Fibroblast of gingiva (primary cell): ENCODE measurements around the gene SLC44A4.
"Not testable (repeated sequence)": the region's sequence is repeated elsewhere in the genome, so short reads cannot be mapped to it uniquely, and the experiment has no call there.

Experiments used
- DNase-seq: peaks from one replicate; pipeline ENCODE4 v3.0.0-alpha.2; 2011; ENCODE audit warnings: low read depth

The SLC44A4 gene

DNA sequence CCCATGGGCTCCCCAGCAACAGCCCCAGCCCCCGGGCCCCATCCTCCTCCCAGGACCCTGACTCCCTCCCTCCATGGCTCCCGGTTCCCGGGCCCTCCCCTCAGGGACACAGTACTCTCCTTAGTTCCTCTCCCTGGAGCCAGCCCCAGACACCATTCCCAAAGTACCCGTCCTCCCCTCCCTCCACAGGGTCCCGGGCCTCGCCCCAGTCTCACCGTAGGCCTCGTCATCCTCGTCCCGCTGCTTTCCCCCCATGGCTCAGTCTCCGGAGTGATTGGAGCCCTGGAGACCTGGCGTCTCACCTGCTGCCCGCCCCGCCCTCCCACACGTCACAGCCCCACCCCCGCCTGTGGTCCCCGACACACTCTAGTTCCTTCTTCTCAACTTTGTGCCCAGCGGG is at the start of gene SLC44A4:
SLC44A4 (minus strand) TSS at position 272 of the 400 bp plus-strand sequence; CDS start at position 255, 17 bp downstream.
- DNase-seq = no peak

DNA sequence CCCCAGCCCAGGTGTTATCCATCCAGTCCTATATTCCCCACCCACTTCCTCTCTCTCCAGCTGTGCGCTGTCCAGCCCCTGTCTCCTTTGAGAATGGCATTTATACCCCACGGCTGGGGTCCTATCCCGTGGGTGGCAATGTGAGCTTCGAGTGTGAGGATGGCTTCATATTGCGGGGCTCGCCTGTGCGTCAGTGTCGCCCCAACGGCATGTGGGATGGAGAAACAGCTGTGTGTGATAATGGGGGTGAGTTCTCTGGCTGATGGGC is 49.8 kb upstream of the SLC44A4 start:
- DNase-seq = no peak

DNA sequence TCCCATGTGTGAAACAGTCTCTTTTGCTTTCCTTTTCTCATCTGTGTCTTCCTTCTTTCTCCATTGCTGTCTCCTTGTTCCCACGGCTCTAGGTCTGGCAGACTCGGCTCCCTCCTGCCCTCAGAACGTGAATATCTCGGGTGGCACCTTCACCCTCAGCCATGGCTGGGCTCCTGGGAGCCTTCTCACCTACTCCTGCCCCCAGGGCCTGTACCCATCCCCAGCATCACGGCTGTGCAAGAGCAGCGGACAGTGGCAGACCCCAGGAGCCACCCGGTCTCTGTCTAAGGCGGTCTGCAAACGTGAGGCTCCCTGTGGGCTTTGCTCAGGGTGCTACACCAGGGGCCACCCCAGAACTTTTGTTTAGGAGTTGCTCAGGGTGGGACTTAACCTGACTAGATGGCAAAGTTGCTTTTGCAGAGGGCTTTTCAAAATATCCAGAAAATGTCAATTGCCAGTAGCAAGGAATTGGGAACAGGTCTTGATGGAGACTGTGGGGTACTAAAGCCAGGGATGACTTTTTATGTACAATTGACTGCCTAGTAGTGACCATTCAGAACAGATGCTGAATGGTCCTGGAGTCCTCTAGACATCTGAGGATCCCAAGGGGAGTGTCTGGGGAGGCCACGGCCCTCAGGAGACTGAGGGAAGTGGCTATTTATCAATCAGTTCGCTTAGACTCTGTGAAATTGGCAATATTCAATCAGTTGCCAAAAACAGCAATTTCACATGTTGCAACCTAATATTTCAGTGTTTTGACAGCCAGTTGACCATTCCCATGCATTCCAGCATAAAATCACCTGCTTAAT is 49.3 kb upstream of the SLC44A4 start:
- no peak for DNase-seq

DNA sequence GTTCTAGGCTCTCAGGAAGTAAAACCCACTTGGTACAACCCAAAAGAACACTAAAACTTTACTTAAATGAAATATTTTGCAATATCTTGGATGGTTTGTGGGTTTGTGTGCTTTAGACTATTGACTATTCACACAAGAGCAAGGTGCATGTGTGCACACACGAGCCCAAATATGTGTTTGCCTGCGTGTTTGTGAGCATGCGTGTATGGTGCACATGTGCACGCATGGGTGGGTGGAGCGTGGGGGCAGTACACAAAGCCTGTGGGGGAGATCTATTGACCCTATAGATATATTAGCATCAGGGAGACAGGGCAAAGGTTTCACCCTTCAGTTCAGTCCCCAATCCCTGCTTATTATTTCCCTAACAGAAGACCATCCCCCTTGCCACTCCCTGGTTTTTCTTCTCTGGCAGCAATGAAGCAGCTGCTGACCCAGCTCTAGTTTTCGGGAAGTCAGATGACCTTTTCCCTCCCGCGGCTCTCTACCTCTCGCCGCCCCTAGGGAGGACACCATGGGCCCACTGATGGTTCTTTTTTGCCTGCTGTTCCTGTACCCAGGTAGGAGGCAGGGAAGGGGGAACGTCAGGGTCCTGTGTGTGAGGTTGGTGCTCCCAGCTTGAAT is 48.6 kb upstream of the SLC44A4 start, which contains the start of gene C2:
C2 (plus strand) TSS at position 476 of the 621 bp plus-strand sequence; CDS start at position 512, 36 bp downstream.
- DNase-seq = no peak

DNA sequence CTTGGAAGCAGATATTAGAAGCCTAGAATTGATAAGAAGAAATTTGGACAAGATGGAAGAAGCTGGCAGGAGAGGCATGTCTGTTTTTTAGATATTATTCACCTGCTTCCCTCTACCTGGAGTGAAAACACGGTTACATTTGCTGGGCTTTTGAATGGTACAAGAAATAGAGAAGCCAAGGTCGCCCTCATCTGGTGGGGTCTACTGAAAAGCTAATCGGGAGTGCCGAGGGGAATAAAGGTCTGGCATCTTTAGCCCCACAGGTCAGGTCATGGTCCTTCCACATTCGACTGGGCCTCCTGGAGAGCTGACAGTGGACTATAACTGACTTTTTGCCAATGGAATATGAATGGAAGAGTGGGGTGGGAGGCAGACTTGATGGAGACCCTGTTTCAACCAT is 44.1 kb upstream of the SLC44A4 start:
- DNase-seq = no peak

DNA sequence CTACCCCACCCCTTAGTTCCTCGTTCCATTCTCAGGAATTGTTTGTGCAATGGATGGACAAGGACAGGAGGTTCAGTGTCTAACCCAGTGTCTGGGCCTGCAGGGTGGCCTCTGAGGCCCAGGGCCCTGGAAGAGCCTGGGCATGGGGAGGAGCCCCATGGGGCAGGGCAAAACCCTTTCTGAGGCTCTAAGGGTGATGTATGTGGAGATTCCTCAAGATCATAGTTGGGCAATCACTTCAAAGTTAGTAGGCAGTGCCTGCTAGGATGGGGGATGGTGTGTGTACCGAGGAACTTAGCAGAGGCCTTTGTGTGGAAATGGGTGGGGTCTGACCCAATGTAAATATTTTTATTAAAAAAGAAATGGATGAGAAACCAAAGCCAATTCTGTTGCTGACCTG is 42.0 kb upstream of the SLC44A4 start:
- DNase-seq = peak; percentile 34

DNA sequence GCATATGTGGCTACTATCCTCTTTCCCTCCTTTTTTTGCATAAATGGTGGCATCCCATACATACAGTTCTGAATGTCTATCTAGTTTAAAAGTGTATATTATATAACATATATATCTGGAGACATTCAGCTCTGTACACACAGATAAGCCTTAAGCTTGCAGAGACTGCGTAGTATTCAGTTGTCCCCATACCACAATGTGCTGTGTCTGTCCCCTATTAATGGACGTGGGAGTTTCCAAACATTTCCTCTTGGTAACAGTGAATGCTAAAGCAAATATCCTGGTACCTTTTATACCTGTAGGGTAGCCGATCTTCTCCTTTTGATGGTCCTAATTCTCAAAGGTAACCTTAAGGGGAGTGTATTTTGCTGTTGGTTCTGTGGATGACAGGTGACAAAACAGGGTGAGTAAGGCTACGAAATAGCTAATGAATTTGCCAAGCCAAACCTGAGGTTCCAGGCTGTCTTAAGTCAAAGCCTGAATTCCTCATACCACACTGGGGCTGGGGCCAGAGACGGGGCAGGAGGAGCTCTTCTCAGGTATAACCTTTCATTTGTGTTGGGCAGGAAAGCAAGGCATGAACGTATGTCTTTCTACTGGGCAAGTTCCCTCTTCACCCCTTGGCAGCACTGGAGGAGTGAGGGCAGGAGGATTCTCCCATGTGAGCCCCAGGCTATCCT is 41.0 kb upstream of the SLC44A4 start:
- DNase-seq = no peak

DNA sequence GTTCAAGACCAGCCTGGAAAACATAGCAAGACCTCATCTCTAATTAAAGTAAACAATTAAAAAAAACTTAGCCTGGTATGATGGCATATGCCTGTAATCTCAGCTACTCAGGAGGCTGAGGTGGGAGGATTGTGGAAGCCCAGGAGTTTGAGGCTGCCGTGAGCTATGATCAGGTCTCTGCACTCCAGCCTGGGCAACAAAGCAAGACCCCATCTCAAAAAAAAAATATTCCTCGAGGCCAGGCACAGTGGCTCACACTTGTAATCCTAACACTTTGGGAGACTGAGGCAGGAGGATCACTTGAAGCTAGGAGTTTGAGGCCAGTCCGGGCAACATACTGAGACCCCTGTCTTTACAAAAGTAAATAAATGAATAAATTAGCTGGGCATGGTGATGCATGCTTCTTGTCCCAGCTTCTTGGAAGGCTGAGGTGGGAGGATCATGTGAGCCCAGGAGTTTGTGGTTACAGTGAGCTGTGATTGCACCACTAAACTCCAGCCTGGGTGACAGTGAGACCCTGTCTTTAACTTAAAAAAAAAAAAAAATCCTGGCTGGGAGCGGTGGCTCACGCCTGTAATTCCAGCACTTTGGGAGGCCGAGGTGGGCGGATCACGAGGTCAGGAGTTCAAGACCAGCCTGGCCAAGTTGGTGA is 39.4 kb upstream of the SLC44A4 start:
- no peak for DNase-seq

DNA sequence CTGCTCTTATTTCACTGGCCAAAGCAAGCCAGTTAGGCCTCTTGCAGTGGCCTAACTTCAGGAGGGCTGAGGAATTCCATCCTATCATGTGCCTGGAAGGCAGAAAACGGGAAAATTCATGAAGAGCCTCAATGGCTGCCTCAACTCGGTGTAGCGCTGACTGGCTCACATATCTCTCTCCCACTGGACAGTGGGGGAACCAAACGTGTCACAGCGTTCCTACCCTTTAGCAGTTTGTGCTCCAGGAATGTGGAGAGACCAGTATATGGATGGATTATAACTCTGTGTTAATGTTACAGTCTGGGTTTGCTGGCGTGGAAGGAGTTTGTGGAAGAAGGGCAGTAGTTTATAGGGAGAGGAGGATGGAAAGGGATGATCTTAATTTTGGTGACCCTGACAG is 37.0 kb upstream of the SLC44A4 start:
- no peak for DNase-seq

DNA sequence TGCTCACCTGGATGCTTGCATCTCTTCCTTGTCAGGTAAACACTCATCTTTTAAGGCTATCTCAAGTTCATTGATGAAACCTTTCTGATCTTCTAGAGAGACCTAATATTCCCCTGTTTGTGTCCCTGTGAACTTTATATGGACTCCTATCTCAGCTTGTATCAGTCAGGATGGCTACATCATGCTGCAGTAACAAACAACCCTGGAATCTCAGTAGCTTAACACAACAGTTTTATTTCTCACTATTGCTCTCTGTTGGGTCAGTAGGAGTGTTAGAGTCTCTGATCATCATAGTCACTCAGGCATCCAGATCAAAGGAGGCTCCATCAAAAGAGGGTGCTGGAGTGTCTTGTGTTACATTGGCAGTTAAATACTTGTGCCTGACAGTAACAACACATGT is 36.6 kb upstream of the SLC44A4 start:
- no peak for DNase-seq

DNA sequence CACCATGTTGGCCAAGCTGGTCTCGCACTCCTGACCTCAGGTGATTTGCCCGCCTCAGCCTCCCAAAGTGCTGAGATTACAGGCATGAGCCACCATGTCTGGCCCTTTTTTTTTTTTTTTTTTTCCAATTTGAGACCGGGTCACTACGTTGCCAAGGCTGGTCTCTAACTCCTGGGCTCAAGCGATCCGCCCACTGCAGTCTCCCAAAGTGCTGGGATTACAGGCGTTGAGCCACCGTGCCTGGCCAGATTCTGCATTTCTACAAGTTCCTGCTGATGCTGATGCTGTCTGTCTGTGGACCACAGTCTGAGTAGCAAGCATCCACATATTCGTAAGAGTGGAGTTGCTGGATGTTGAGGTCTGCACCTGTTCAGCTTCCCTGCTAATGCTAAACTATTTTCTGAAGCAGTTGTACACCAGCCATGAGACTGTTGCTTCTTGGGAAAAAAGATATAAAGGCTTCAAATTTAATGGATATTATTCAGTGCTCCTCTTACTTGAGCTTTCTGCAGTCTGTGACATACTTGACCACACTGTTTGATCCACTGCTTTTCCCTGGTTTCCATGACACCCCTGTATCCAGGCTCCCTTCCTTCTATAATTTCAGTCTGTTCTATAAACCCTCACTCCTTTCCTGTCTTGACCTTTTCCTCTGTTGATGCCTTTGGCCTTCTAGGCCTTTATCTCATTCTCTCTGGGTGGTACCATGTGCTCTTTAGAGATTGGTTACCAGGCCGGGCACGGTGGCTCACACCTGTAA is 33.2 kb upstream of the SLC44A4 start:
- no peak for DNase-seq

DNA sequence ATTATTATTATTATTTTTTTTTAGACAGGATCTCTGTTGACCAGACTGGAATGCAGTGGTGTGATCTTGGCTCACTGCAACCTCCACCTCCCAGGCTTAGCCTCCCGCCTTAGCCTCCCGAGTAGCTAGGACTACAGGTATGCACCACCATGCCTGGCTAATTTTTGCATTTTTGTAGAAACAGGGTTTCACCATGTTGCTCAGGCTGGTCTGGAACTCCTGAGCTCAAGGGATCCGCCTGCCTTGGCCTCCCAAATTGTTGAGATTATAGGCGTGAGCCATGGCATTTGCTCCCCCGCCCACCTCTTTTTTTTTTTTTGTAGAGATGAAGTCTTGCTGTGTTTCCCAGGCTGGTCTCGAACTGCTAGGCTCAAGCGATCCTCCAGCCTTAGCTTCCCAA is 30.5 kb upstream of the SLC44A4 start:
- not testable (repeated sequence) for DNase-seq

DNA sequence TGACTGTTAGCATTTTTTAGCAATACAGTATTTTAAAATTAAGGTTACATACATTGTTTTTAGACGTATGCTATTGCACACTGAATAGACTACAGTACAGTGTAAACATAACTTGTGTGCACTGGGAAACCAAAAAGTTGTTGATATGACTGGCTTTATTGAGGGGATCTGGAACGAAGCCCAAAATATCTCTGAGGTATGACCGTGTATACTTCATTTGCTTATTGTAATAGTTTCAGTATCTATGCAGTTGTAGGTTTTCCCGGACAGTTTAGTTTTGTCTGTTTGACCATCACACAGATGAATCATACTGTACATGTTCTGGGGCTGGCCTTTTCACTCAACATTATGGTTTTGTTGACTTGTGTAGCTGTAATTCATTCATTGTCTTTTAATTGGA is 30.0 kb upstream of the SLC44A4 start:
- no peak for DNase-seq

DNA sequence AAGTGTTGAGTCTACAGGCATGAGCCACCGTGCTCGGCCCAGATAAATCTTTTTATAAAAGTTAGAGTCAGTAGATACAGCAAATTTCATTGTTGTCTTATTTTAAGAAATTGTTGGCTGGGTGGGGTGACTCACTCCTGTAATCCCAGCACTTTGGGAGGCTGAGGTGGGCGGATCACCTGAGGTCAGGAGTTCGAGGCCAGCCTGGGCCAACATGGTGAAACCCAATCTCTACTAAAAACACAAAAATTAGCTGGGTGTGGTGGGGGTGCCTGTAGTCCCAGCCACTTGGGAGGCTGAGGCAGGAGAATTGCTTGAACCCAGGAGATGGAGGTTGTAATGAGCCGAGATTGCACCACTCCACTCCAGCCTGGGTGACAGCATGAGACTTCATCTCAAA is 29.5 kb upstream of the SLC44A4 start:
- DNase-seq = not testable (repeated sequence)

DNA sequence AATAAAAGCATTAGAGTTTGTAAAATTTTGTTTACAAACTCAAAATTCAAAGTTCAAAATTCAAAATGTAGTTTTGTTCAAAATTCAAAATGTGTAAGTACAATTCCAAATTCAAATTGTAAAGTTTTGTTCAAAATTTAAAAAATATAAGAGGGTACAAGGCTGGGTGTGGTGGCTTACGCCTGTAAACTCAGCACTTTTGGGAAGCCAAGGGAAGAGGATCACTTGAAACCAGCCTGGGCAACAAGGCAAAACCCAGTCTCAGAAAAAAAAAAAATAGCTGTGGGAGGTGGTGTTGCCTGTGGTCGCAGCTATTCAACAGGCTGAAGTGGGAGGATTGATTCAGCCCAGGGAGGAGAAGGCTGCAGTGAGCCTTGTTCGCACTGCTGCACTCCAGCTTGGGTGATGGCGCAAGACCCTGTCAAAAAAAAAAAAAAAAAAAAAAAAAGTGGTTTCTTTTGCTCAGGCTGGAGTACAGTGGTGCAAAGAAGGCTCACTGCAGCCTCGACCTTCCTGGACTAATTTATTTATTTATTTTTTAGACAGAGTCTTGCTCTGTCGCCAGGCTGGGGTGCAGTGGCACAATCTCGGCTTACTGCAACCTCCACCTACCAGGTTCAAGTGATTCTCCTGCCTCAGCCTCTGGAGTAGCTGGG is 28.5 kb upstream of the SLC44A4 start:
- DNase-seq = peak; percentile 69

DNA sequence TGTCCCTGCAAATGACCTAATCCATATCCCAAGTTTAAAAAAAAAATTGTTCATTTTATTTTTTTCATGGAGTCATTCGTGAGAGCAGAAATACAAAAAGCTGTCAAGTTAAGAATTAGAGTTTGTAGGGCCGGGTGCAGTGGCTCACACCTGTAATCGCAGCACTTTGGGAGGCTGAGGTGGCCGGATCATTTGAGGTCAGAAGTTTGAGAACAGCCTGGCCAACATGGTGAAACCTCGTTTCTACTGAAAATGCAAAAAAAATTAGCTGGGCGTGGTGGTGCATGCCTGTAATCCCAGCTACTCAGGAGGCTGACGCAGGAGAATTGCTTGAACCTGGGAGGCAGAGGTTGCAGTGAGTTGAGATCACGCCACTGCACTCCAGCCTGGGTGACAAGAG is 27.9 kb upstream of the SLC44A4 start:
- DNase-seq = not testable (repeated sequence)

DNA sequence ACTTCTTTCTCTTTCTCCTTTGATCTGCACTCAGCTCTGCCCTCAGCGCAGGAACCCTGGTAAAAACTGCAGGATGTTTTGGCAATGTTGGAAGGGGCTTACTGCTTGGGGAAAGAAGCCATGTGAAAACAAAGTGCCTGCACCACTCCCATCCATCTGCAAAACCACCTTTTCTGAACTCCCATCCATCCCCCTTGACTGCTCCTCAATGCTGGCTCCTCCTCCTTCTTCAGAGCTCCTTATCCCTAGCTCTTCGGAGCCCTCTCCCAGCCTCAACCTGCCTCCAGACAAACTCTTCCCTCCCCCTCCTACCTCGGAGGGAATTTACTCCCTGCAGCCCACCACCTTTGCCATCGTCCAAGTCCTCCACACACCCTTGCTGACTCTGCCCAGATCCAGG is 27.3 kb upstream of the SLC44A4 start:
- DNase-seq = no peak

DNA sequence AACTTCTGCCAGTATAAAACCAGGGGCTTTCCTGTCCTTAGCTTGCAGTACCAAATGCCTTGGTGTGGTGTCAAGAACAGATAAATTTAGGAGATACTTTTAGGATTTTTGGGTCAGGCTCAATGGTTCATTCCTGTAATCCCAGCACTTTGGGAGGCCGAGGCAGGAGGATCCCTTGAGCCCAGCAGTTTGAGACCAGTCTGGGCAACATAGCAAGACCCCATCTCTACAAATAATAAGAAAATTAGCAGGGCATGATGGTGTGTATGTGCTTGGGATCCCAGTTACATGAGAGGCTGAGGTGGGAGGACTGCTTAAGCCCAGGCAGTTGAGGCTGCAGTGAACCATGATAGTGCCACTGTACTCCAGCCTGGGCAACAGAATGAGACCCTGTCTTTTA is 26.2 kb upstream of the SLC44A4 start:
- DNase-seq = no peak

DNA sequence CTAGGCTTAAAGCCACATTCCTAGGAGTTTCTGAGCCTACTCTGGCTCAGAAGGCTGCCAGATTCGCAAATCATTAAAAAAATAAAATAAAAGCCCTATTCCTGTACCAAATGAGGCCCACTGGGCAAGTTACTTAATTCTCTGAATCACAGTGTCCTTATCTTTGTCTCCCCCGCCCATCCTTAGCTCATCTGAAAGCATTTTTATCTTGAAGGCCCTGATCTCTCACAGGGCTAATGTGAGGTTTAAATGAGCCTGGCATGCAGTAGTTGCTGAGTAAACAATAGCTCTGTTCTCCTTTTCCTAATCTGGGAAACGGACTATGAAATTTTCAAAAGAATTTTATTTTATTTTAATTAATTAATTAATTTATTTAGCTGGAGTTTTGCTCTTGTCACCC is 25.2 kb upstream of the SLC44A4 start:
- DNase-seq = no peak

DNA sequence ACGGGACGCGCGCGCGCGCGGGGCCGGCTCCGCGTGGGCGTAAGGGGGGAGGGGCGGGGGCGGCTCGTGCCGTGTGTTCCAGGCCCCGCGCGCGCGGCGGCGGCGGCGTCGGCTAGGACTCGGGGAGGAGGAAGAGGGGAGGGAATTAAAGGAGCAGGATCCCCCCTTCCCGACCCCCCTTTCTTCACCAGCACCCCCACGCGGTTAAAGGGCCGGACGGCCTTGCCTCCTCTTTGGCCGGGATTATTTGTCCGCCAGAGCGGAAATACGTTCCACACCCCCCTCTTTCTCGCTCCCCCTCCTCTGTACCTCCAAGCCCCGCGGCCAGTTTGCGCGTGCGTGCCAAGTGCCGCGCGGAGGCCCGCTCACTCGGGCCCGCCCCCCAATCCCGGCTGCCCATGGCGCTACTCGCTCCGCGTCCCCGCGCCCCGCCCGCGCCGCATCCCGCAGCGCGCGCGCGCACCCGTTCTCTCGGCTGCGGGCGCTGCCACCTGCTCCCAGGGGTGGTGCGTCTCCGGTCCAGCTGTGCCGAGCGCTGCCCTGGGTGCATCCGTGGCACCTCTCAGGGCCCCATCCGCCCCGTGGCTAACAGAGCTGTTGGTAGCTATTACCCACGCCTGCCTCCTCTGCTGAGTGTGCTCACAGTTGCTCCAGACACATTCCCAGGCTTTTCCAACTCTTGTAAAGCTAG is 23.3 kb upstream of the SLC44A4 start, which contains the start of gene ZBTB12:
ZBTB12 (minus strand) TSS at position 134 of the 691 bp plus-strand sequence. CDS start 781 bp downstream, outside the sequence.
- peak; percentile 96 for DNase-seq
